ENCODE data around the gene TMEM258.

- TF ChIP-seq ZNF70 (CRISPR knock-in tag; IDR thresholded peaks at IDR 0.05) (no peak), RARB (CRISPR knock-in tag; IDR thresholded peaks at IDR 0.05) (no peak), ZFP3 (CRISPR knock-in tag; IDR thresholded peaks at IDR 0.05) (no peak), ZNF565 (CRISPR knock-in tag; conservative IDR thresholded peaks at IDR 0.05; ENCODE audit: low read depth) (no peak), ARNTL (CRISPR knock-in tag; IDR thresholded peaks at IDR 0.05; ENCODE audit: borderline replicate concordance, low read depth) (no peak)
Observed at GRCh38 chr11:61803889-61804647, 11.7 kb upstream of the TMEM258 start.
